ENCODE measurements around the gene GRIA4.

Gene GRIA4

DNA sequence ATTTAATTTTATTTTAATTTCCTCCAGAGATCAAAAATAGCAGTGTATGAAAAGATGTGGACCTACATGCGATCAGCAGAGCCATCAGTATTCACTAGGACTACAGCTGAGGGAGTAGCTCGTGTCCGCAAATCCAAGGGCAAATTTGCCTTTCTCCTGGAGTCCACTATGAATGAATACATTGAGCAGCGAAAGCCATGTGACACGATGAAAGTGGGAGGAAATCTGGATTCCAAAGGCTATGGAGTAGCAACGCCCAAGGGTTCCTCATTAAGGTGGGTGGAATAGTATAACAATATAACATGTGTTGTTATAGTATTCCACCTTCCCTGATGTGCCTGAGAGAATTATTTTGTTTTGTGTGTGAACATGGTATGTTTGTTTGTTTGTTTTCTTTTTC lies 323.8 kb downstream of the GRIA4 start:
- Histone ChIP-seq H3K4me2 (ENCODE audit: low read length) (no peak overlapping the region), H3K9me2 (replicated peaks; ENCODE audit: control insufficient read depth, low read length) (no peaks in the 10 kb centered on the region), H3K9me3 (ENCODE audit: control insufficient read depth, insufficient read depth, low read length) (no peaks in the 10 kb centered on the region), H3K27me3 (ENCODE audit: control insufficient read depth, low read length) (no peaks in the 10 kb centered on the region), H3K4me1 (ENCODE audit: control insufficient read depth, low read length) (no peaks in the 10 kb centered on the region), H3K4me3 (ENCODE audit: low read length) (no peak overlapping the region), H4K20me1 (ENCODE audit: control insufficient read depth, insufficient read depth, low read depth, low read length) (no peaks in the 10 kb centered on the region), H3K27ac (ENCODE audit: low read depth, low read length) (no peak overlapping the region), H3F3A (ENCODE audit: control insufficient read depth, insufficient read depth) (no peaks in the 10 kb centered on the region), H3K36me3 (ENCODE audit: control insufficient read depth, low read length) (no peaks in the 10 kb centered on the region), H3K79me2 (ENCODE audit: control insufficient read depth, low read length) (no peaks in the 10 kb centered on the region)
- TF ChIP-seq EZH2phosphoT487 (IDR thresholded peaks at IDR 0.05; ENCODE audit: borderline replicate concordance, low read length): no peak
- TF ChIP-seq, protein P1, sequence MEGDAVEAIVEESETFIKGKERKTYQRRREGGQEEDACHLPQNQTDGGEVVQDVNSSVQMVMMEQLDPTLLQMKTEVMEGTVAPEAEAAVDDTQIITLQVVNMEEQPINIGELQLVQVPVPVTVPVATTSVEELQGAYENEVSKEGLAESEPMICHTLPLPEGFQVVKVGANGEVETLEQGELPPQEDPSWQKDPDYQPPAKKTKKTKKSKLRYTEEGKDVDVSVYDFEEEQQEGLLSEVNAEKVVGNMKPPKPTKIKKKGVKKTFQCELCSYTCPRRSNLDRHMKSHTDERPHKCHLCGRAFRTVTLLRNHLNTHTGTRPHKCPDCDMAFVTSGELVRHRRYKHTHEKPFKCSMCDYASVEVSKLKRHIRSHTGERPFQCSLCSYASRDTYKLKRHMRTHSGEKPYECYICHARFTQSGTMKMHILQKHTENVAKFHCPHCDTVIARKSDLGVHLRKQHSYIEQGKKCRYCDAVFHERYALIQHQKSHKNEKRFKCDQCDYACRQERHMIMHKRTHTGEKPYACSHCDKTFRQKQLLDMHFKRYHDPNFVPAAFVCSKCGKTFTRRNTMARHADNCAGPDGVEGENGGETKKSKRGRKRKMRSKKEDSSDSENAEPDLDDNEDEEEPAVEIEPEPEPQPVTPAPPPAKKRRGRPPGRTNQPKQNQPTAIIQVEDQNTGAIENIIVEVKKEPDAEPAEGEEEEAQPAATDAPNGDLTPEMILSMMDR (IDR thresholded peaks at IDR 0.05; ENCODE audit: low read depth, low read length, poor library complexity, severe bottlenecking): no peak

DNA sequence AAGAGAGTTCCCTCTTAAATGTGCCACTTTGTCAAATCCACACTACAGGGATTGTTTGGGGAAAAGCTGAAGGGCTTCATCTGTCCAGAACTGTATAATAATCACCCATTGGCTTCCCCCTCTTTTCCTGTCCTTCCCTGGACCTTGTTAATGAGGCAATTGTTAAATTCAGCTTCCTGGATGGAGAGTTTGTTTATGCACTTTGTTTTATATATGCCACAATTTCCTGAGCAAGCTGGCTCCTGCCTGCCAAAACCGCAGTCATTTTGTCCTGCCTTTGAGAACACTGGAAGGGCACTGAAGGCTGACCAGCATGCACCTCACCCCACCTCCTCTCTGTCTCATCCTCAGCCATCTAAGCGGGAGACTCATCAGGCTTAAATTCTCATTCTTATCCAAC lies 325.9 kb downstream of the GRIA4 start:
- H3K27ac ChIP-seq (ENCODE audit: low read depth, low read length): no peak overlapping the region
- H3K9me2 ChIP-seq (replicated peaks; ENCODE audit: control insufficient read depth, low read length): no peaks in the 10 kb centered on the region
- H3K4me2 ChIP-seq (ENCODE audit: low read length): no peak overlapping the region
- no peaks in the 10 kb centered on the region for H3K36me3 ChIP-seq (ENCODE audit: control insufficient read depth, low read length)
- H3F3A ChIP-seq (ENCODE audit: control insufficient read depth, insufficient read depth): no peaks in the 10 kb centered on the region
- H4K20me1 ChIP-seq (ENCODE audit: control insufficient read depth, insufficient read depth, low read depth, low read length): no peaks in the 10 kb centered on the region
- no peaks in the 10 kb centered on the region for H3K27me3 ChIP-seq (ENCODE audit: control insufficient read depth, low read length)
- H3K4me1 ChIP-seq (ENCODE audit: control insufficient read depth, low read length): no peaks in the 10 kb centered on the region
- TF ChIP-seq, protein P1 (IDR thresholded peaks at IDR 0.05; ENCODE audit: low read depth, low read length, poor library complexity, severe bottlenecking): no peak
- TF ChIP-seq EZH2phosphoT487 (IDR thresholded peaks at IDR 0.05; ENCODE audit: borderline replicate concordance, low read length): no peak
- H3K9me3 ChIP-seq (ENCODE audit: control insufficient read depth, insufficient read depth, low read length): no peaks in the 10 kb centered on the region
- H3K79me2 ChIP-seq (ENCODE audit: control insufficient read depth, low read length): no peaks in the 10 kb centered on the region
- no peak overlapping the region for H3K4me3 ChIP-seq (ENCODE audit: low read length)

DNA sequence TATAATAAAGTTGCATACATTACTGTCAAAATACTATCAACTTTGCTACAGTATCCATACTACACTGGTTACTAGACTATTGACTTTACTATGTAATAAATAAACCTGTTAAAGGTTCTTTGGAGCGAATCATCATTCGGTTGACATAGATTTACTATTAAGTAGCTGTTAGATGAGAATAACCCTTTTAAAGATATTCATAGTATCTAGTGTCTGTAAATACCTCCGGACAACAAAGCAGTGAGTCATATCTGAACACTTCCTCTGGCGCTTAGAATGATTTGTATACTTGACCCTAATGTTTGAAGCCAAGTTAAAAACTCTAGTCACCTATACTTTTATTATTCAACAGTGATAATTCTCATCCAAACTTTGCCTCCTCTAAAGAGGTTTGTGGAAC lies 327.5 kb downstream of the GRIA4 start:
- no peak overlapping the region for H3K4me2 ChIP-seq (ENCODE audit: low read length)
- no peak for TF ChIP-seq EZH2phosphoT487 (IDR thresholded peaks at IDR 0.05; ENCODE audit: borderline replicate concordance, low read length)
- TF ChIP-seq, protein P1 (IDR thresholded peaks at IDR 0.05; ENCODE audit: low read depth, low read length, poor library complexity, severe bottlenecking): no peak
- no peaks in the 10 kb centered on the region for H3K27me3 ChIP-seq (ENCODE audit: control insufficient read depth, low read length)

DNA sequence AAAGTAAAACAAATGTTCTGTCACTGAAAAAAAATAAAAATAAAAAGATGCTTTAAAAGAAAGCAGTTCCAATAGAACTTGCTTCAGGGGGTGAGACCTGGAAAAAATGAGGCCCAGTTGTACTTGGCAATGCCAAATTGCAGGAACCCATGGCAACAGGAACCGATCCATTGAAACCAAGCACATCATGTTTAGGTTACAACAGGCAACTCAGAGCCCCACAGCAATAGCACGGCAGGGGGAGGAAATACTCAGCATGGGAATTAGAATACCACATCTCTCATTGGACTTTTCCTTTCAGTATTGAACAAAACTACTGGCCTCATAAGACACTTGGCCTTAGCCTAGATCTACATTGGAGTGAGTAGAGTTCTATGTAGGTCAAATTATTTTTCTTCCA lies 327.9 kb downstream of the GRIA4 start:
- H3K9me3 ChIP-seq (ENCODE audit: control insufficient read depth, insufficient read depth, low read length): no peaks in the 10 kb centered on the region
- H3K79me2 ChIP-seq (ENCODE audit: control insufficient read depth, low read length): no peaks in the 10 kb centered on the region
- no peak overlapping the region for H3K4me2 ChIP-seq (ENCODE audit: low read length)
- TF ChIP-seq EZH2phosphoT487 (IDR thresholded peaks at IDR 0.05; ENCODE audit: borderline replicate concordance, low read length): no peak
- TF ChIP-seq, protein P1 (IDR thresholded peaks at IDR 0.05; ENCODE audit: low read depth, low read length, poor library complexity, severe bottlenecking): no peak
- H3K36me3 ChIP-seq (ENCODE audit: control insufficient read depth, low read length): no peaks in the 10 kb centered on the region
- no peak overlapping the region for H3K4me3 ChIP-seq (ENCODE audit: low read length)
- H3K9me2 ChIP-seq (replicated peaks; ENCODE audit: control insufficient read depth, low read length): no peaks in the 10 kb centered on the region
- no peaks in the 10 kb centered on the region for H3K4me1 ChIP-seq (ENCODE audit: control insufficient read depth, low read length)
- H3K27me3 ChIP-seq (ENCODE audit: control insufficient read depth, low read length): no peaks in the 10 kb centered on the region
- no peak overlapping the region for H3K27ac ChIP-seq (ENCODE audit: low read depth, low read length)
- H4K20me1 ChIP-seq (ENCODE audit: control insufficient read depth, insufficient read depth, low read depth, low read length): no peaks in the 10 kb centered on the region
- no peaks in the 10 kb centered on the region for H3F3A ChIP-seq (ENCODE audit: control insufficient read depth, insufficient read depth)

More for the DNA sequence above, 327.5 kb downstream of the GRIA4 start:
- Histone ChIP-seq H3K9me3 (ENCODE audit: control insufficient read depth, insufficient read depth, low read length) (no peaks in the 10 kb centered on the region), H3K36me3 (ENCODE audit: control insufficient read depth, low read length) (no peaks in the 10 kb centered on the region), H3K27ac (ENCODE audit: low read depth, low read length) (no peak overlapping the region), H3K4me3 (ENCODE audit: low read length) (no peak overlapping the region), H3K4me1 (ENCODE audit: control insufficient read depth, low read length) (no peaks in the 10 kb centered on the region), H4K20me1 (ENCODE audit: control insufficient read depth, insufficient read depth, low read depth, low read length) (no peaks in the 10 kb centered on the region), H3K9me2 (replicated peaks; ENCODE audit: control insufficient read depth, low read length) (no peaks in the 10 kb centered on the region), H3F3A (ENCODE audit: control insufficient read depth, insufficient read depth) (no peaks in the 10 kb centered on the region), H3K79me2 (ENCODE audit: control insufficient read depth, low read length) (no peaks in the 10 kb centered on the region)
